M059J (cell line): Measurements from ENCODE around the gene ZNF74. TPM values are rescaled to one million over a fixed set of nuclear protein-coding genes. Genes with fewer than 3 reads are reported as not detected.
A peak's percentile ranks its signal among the peaks of the same experiment; 100 is the strongest.
"Not testable (repeated sequence)": the region's sequence is repeated elsewhere in the genome, so short reads cannot be mapped to it uniquely, and the experiment has no call there.

Experiments used
- DNase-seq: peaks from one replicate; pipeline ENCODE4 v3.0.0-alpha.2; 2012; ENCODE audit warnings: low read depth
- total RNA-seq: library from RNA; depleted of rRNA; stranded (reverse); fragments of >200 nt; shearing (Covaris generic); gene quantifications from 2 replicates; pipeline ENCODE4 v1.2.3, GENCODE V29; 2014; rRNA removed

The ZNF74 gene
- 4.6 and 8.3 TPM in 2 replicates for total RNA-seq

GRCh38 chr22:20393705-20394476, at the start of gene ZNF74:
TSS of gene ZNF74 (plus strand) at chr22:20394151. CDS start at chr22:20394629, 478 bp downstream.
- DNase-seq, result peak; percentile 88

- DNase-seq, result not testable (repeated sequence)
Observed at GRCh38 chr22:20346553-20346952, 47.4 kb upstream of the ZNF74 start.

GRCh38 chr22:20352536-20352935, 41.4 kb upstream of the ZNF74 start:
- DNase-seq, result peak; percentile 22

- DNase-seq, result no peak
Observed at GRCh38 chr22:20354238-20354975, 39.5 kb upstream of the ZNF74 start.

GRCh38 chr22:20355939-20356636, 37.9 kb upstream of the ZNF74 start:
- DNase-seq, result not testable (repeated sequence)

GRCh38 chr22:20356906-20357305, 37.0 kb upstream of the ZNF74 start:
- DNase-seq, result not testable (repeated sequence)

- not testable (repeated sequence) for DNase-seq
Observed at GRCh38 chr22:20357967-20358366, 36.0 kb upstream of the ZNF74 start.

GRCh38 chr22:20358503-20359239, 35.3 kb upstream of the ZNF74 start:
- DNase-seq, result not testable (repeated sequence)

- DNase-seq, result not testable (repeated sequence)
Observed at GRCh38 chr22:20360261-20360660, 33.7 kb upstream of the ZNF74 start.

GRCh38 chr22:20360866-20361751, 32.8 kb upstream of the ZNF74 start:
- DNase-seq, result not testable (repeated sequence)

- DNase-seq, result not testable (repeated sequence)
Observed at GRCh38 chr22:20361752-20362229, 32.2 kb upstream of the ZNF74 start.

GRCh38 chr22:20362403-20362802, 31.5 kb upstream of the ZNF74 start:
- DNase-seq, result not testable (repeated sequence)

- DNase-seq, result peak; percentile 10
Observed at GRCh38 chr22:20364335-20365260, 29.4 kb upstream of the ZNF74 start.

GRCh38 chr22:20366841-20367240, 27.1 kb upstream of the ZNF74 start:
- not testable (repeated sequence) for DNase-seq

GRCh38 chr22:20368875-20369274, 25.1 kb upstream of the ZNF74 start:
- DNase-seq, result not testable (repeated sequence)

- DNase-seq, result not testable (repeated sequence)
Observed at GRCh38 chr22:20371687-20372086, 22.3 kb upstream of the ZNF74 start.

- DNase-seq, result peak; percentile 4
Observed at GRCh38 chr22:20372406-20372854, 21.5 kb upstream of the ZNF74 start.

GRCh38 chr22:20373195-20373706, 20.7 kb upstream of the ZNF74 start:
- DNase-seq, result not testable (repeated sequence)

GRCh38 chr22:20374130-20374529, 19.8 kb upstream of the ZNF74 start:
- DNase-seq, result not testable (repeated sequence)
